HG03039 (cell line): ENCODE measurements around the gene PLCH1.
"Not testable (repeated sequence)": the region's sequence is repeated elsewhere in the genome, so short reads cannot be mapped to it uniquely, and the experiment has no call there.

Experiments used
- ATAC-seq: cut with Tn5 transposase; IDR thresholded peaks from one replicate; pipeline ENCODE4 v1.9.1; 2021; ENCODE audit warnings: mild to moderate bottlenecking, moderate library complexity; ENCODE audit not compliant: unreplicated experiment

Gene PLCH1

DNA sequence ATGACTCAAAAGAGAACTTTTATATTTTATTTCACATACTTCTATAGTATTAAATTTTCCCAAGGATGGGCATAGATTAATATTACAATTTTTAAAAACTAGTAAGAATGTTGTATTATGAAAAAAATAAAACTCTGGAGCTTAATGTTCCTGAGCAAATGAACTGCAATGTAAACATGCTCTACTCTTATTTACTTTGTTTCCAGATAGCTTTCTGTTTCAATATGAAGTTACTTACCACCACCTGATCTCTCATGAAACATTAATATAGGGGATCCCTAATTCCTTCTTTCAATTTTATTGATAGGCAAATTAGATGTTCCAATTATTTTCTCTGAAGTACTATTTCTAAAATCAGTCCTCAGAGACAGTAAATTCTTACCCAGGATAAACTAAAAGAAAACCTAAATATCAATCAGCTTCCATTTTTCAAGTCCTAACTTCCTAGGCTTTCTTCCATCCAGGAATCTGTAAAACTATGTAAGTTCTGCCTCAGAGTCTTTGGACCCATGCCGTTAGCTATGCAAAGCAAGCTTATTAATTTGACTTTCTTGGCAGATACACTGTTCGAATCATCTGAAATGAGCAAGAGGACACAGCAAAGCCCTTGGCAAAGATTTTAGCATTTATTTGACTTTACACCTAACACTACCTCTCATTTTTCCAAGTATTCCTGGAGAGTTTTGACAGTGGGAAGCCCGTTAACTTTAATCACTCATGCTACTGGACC lies 93.2 kb downstream of the PLCH1 start:
- ATAC-seq = no peak

DNA sequence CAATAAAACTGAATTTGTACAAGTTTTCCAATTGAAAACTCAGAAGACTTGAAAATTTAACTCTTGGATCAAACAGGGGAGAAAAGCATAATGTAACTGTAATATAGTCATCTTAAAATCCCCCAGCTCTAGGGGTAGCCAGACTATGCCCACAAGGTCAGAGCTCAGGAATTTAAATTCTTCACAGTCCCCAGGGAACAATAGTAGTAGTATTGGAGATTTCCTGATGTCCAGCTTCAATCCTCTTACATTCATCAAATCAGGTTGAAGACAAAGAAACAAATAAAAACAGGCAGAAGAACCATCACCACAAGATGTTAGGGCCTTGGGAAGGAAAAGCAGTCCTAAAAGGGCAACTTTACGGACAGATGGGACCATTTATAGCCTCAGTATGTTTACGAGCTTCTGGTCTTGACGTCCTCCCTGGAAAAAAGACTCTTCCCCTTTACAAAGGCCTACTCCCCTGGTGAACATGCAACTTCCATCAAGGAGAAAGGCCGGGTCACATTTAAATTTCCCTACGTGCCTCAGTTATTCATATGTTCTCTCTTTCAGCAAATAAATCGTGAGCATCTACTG lies 96.8 kb downstream of the PLCH1 start:
- ATAC-seq = no peak

DNA sequence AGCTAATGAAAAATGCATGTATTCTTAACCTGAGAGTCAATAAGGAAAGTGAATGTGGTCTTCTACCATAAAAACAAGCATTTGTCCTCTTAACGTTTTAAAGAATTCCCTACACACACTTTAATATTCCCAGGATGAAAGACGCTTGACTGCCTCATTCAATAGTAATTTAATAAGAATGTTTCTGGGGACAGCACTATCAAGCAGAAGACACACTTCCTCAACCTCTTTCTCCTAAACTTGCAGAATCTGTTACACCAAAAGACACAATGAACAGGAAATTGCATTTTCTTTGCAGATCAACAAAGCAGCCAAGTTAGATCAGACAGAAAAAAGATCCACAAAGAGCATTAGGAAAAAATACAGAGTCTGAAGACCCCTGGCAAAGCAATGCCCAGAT lies 97.7 kb downstream of the PLCH1 start:
- no peak for ATAC-seq

DNA sequence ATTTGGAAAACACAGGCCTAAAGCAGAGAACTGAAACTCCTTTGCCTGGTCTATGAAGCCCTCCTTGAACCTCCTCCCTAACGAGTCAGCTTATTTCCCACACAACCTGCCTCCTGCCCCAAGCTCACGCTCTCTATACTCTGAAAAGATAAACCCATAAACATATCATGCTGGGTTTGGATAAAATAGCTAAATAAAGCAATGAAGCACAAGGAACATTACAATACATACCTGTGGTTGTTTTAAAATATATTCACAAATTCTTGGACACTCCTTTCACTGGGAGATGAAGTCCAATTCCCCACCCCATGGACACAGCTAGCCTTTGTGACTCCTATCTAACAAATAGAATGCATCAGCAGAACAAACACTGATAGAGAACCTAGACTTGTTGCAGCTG lies 98.2 kb downstream of the PLCH1 start:
- no peak for ATAC-seq

DNA sequence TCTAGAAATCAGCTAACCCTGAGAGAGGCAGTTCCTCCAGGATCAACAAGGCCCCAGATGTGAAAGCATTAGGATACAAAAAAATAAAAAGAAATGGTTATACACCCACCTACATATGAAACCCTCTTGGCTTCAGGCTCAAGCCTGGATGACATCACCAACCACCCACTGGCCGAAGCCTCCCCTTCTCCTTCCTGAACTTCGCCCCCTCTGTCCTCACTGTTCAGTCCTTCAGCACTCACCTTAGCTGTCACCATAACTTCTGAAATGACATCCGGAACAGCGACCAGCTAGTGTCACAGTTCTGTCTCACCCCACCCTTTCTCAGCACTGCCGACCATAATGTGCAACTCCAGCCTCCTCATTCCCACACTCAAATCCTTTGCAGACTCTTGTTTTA lies 98.7 kb downstream of the PLCH1 start:
- ATAC-seq = no peak

DNA sequence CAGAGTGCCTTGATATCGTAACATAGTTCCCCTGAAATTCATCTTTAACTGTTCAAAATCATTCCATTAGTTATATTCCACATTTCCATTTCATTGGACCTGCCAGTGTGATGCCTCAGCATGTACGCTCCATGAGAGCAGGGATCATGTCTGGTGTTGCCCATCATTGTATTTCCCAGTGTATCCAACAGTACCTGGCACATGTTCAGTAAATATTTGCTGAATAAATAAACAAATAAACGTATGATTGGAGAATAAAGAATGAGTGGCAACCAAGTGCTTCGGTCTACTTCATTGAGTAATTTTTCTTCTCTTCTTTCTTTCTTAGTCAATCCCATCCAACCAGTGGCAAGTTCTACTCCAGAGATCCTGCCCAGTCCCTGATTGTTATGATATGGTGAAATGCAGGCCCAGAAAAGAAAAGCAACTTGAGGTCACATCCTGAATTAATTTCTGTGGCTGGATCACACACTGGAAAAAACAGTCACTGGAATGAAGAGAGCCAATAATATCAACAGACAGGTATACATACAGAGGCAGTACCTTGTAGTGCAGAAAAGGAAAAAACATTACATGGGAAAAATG lies 101.2 kb downstream of the PLCH1 start:
- no peak for ATAC-seq

DNA sequence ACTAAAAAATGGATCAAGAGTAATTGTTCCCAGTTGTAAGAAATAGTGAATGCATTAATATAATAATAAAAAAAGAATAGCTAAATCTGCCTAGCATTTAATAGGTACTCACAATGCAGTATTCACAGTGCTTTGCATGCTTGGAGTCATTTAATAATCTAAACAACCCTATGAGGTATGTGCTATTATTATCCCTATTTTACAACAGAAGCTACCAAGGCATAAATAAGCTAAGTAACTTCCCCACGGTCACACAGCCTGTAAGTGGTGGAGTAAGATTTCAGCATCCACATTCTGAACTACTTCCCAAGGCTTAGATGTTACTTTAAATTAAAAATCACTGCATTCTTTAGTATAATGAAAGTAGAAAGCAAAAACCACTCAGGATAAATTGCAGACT lies 102.9 kb downstream of the PLCH1 start:
- ATAC-seq = no peak

DNA sequence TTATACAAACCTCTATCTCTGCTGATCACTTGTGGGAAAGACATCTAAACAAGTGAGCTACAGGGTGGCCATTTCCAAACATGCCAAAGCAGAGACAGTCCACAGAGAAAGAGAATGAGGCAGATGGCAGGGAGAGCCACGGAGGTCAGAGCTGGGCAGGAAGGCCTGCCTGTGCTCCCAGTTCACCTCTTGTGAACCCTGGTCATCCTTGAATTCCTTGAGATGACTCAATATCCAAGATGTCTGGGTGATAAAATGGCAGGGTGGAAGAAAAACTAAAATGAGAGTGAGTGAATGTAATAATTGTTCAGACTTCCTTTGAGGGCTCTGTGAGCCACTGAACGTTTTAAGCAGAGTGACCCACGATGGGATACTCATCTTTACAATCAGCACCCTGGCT lies 104.8 kb downstream of the PLCH1 start:
- ATAC-seq = no peak

DNA sequence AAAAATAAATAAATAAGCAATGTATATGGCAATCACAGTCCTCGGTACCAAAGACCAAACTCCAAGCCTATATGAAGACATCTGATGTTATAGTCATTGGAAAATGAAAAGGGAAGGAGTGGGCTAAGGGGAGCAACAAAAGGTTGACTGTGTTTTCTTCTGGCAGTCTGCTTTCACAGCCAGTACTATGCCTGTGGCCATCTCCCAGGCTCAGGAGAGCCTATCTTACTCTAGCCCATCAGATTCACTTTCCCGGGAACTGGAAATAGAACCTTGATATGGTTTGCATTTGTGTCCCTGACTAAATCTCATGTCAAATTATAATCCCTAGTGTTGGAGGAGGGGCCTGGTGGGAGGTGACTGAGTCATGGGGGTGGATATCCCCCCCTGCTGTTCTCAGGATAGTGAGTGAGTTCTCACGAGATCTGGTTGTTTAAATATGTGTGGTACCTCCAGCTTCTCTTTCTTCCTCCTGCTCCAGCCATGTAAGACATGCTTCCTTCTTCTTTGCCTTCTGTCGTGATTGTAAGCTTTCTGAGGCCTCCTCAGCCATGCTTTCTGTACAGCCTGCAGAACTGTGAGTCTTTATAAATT lies 105.3 kb downstream of the PLCH1 start:
- no peak for ATAC-seq

DNA sequence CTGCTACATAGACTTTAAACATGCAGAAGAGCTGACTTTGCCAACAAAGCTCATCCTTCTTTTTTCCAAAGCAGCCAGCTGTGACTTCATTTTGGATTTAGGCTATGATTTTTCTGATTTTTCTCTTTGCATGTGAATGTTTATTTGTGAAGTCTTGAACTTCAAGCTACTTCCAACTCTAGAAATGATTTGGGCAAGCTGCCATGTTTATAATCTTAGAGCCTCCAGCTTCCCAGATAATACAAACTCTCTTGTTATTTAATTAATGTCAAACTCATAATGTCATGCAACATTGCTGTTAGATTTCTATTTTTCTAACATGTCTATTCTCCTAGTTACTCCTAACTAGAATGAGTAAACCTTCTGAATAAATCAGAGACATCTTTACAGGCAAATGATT lies 106.4 kb downstream of the PLCH1 start:
- not testable (repeated sequence) for ATAC-seq

DNA sequence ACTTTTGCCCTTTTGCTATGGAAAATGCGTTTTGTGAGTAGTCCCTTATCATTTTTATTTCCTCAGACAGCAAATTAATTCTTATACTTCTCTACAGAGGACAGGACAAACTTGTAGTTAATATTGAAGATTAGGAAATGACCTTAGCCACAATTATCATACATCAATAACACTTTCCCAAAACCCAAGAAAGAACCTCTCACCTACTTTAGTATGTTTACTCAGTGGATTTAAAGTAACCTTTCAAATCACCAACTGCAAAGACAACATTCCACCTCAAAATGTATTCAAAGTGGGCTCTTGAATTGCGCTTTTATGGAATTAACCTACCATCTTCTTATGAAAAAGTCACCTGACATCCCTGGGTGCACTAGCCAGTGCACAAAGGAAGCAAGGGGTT lies 107.3 kb downstream of the PLCH1 start:
- no peak for ATAC-seq

DNA sequence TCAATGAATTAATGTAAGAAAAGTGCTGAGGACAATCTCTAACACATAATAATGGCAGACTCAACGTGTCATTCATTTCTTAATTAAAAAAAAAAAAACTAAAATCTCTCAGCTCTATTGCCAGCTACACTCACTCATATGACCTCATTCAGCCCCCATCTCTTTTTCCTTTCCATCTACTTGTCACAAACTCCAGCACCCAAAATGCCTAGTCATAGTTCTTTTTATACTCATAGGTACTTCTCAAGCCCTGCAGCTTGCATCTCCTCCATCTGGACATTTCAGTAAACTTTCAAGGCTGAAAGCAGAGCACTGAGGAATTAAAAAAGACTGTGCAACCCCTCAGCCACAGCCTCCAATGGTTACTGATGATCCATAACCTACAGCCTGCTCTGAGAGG lies 109.8 kb downstream of the PLCH1 start:
- no peak for ATAC-seq

DNA sequence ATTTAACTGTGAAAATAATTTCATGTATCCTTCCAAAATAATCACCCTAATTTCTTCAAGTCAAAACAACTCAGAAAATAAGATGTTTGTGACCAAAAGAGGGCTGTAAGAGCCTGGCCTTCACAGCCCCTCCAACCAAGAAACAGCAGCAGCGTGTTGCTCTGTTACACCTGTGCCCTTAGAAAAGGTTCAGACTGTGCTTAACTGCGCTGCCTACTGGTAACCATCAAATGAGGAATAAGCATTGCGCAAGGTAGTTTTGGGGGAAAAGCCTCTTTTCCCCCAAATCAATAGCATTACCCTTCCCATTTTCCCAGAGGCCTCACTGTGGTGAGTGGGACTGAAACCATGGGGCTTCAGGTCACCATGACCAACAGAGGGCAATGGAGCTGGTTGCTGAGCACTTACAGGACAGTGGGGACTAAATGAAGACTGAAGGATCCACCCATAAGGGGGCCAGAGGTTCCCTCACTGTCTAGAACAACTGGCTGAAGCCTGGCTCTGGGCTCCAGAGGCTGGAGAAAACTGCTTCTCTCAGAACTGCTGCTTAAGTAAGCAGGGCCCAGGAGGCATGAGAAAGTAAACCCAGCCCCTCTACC lies 110.7 kb downstream of the PLCH1 start:
- ATAC-seq = no peak

DNA sequence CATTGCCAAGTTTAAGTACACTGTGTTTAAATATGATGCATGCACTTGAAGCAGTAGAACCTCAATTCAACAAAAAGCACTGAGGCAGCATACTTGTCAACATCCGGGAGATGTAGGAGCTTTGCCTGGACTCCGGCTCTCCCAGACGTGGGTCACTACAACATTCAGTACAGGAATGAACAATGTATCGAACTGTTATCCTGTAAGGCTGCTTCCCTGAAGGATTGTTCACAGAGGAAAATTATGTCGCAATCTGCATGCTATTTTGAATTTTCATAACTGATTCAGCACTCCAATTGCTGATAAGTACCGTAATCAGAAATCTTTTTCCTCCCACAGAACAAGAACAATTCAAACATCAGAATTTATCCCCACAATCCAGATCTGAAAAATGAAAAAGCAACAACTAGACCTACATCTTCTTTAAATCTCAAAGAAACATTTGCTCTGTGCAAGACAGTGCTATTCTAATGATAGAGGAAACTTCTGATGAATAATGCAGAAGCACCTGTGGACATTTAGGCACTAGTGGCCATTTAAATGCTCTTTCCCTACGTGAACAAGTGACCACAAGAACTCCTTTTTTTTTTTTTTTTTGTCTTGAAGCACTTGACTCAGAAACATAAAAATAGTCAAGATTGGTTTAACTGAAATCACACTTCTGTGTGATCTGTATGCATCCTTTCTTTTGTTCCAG lies 113.4 kb downstream of the PLCH1 start:
- no peak for ATAC-seq

DNA sequence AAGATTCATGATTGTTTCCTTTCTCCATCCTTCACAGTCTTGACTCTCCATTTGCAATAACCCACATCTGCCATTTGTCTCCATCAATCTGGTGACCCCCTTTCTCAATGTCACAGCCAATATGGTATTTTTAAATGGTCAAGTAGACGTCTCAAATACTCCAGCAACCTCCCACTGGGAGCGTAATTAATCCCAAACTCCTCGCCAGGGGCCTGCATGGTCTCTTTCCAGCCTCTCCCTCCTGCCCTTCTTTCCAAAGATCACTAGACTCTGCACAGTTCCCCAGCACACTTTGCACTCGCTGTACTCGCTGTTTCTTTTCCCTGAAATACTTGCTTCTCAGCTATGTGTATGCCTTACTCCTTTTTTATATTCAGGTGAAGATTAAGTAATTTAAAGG lies 115.3 kb downstream of the PLCH1 start:
- no peak for ATAC-seq

DNA sequence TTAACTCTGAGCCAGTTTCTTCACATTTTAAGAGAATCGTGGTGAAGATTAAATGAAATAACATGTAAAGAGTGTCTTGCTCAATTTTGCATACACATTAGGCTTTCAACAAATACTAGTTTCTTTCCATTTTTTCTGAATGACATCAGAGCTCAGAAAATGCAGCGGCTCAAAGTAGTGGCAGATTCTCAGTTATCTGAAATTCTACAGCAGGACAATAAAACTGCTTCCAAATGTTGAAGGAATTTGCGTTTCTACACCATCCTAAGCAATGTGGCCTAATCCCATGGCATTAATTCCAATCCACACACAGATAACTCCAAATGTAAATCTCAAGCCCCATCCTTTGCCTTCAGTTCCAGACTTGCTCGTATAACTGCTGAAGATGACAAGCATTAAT lies 115.8 kb downstream of the PLCH1 start:
- no peak for ATAC-seq

DNA sequence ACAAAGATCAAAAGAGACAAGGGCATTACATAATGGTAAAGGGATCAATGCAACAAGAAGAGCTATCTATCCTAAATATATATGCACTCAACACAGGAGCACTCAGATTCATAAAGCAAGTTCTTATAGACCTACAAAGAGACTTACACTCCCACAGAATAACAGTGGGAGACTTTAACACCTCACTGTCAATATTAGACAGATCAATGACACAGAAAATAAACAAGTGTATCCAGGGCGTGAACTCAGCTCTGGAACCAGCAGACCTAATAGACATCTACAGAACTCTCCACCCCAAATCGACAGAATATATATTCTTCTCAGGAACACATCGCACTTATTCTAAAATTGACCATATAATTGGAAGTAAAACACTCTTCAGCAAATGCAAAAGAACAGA lies 122.2 kb downstream of the PLCH1 start:
- not testable (repeated sequence) for ATAC-seq

DNA sequence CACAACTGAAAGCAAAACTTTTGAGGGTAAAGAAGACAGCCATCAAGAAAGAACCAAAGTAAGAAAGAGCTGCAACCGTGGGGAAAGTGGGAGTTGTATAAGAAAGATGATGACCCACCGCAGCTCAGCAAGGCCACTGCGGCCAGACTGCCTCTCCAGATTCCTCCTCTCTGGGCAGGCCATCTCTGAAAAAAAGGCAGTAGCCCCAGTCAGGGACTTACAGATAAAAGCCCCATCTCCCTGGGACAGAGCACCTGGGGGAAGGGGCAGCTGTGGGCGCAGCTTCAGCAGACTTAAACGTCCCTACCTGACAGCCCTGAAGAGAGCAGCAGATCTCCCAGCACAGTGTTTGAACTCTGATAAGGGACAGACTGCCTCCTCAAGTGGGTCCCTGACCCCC lies 124.3 kb downstream of the PLCH1 start:
- ATAC-seq = not testable (repeated sequence)

DNA sequence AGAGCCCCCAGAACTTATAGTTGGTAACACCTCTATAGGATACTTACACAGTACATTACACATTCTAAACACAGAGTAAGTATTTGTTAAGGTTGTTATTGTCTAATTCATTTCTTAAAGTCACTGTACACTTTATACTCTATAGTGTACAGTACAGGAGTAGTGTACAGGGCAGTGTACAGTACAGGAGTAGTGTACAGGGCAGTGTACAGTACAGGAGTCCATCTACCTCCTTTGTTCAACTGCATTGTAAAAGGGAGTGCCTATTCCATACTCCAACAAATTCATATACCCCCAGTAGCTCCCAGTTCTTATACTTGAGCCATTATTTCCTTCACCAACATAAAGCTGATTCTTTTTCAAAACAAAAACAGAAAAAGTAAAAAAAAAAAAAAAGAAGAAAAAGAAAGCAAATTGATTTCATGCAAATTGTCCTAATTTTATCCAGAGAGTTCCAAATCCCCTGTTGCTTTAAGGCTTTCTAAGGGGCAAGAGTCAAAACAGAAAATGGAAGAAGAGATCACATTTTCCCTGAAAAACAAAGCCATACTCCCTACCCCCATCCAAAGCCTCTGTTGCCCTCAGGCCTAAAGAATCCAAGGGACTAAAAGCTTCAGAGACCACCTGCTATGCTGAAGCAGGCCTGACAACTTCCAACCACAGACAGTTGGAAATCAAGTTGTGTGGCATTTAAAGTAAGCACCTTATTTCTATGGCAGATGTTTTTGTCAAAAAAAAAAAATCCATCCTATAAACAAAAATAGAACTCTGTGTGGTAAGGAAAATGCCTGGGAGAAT lies 125.6 kb downstream of the PLCH1 start:
- no peak for ATAC-seq

DNA sequence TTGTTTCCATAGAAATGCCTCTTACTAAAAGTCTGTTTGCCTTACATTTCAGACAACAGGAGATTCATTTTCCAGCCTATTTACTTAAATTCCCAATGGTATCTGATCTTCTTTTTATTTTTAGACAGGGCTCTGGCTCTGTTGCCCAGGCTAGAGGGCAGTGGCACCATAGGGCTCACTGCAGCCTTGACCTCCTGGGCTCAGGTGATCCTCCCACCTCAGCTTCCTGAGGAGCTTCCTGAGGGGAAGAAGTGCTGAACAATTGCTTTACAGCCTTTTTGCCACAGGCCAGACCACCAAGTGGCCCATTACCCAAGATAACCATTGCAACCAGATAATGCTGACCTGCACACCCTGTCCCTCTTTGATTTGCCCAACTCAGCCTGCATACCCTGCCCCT lies 126.3 kb downstream of the PLCH1 start:
- no peak for ATAC-seq
